Measurements from ENCODE around the gene SAMD4B. TPM values are rescaled to one million over a fixed set of nuclear protein-coding genes. Genes with fewer than 3 reads are reported as not detected.

Gene SAMD4B
- total and polyA plus RNA-seq, 2 experiments from 2014 or later = 104 to 172 TPM

DNA sequence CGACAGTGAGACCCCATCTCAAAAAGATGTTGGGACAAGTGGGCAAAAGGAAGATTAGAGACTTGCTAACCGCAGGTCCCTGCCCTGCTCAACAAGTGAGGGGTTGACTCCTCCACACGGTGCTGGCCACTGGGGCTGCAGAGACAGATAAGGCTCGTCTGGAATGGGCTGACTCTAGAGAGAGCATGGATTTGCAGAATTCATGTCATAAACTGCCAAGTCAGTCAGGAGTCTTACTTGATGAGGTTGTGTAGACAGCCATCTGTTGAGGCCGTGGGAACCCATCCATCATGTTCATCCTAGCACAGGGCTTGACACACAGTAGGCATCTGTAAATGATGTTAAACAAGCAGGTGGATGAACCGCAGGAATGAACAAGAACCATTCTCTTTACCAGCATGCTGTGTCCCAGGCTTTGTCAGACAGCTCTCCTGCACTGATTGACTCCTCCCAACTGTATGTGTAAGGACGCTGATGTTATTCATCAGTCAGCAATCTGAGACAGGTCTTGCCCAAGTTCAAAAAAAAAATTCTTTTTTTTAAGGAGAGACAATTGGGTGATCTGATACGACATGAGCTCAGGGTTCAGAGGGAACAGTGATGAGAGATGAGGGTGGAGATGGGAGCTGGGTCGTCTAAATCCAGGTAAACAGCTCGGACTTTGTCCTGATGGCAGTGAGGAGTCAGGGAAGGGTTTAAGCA, 39.8 kb downstream of the SAMD4B start (continued):
- TF ChIP-seq ZNF462 (CRISPR knock-in tag; IDR thresholded peaks at IDR 0.05) (no peak), EZH2phosphoT487 (IDR thresholded peaks at IDR 0.05; ENCODE audit: unreplicated experiment) (no peak), POLR2AphosphoS5 (IDR thresholded peaks at IDR 0.05; ENCODE audit: low read depth) (no peak), NANOG (IDR thresholded peaks at IDR 0.05; ENCODE audit: borderline replicate concordance) (no peak), CREB1 (CRISPR knock-in tag; IDR thresholded peaks at IDR 0.05; ENCODE audit: low read depth) (no peak), EZH2 (IDR thresholded peaks at IDR 0.05; ENCODE audit: low read depth, unreplicated experiment) (no peak), ZNF114 (CRISPR knock-in tag; IDR thresholded peaks at IDR 0.05) (no peak)
- TF ChIP-seq, protein P1, sequence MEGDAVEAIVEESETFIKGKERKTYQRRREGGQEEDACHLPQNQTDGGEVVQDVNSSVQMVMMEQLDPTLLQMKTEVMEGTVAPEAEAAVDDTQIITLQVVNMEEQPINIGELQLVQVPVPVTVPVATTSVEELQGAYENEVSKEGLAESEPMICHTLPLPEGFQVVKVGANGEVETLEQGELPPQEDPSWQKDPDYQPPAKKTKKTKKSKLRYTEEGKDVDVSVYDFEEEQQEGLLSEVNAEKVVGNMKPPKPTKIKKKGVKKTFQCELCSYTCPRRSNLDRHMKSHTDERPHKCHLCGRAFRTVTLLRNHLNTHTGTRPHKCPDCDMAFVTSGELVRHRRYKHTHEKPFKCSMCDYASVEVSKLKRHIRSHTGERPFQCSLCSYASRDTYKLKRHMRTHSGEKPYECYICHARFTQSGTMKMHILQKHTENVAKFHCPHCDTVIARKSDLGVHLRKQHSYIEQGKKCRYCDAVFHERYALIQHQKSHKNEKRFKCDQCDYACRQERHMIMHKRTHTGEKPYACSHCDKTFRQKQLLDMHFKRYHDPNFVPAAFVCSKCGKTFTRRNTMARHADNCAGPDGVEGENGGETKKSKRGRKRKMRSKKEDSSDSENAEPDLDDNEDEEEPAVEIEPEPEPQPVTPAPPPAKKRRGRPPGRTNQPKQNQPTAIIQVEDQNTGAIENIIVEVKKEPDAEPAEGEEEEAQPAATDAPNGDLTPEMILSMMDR (conservative IDR thresholded peaks at IDR 0.05; ENCODE audit: low read depth in 2 of 2) = no peak

All from GM23338 (cell line).